GM11168 (cell line): Measurements from ENCODE around the gene SLC39A11.
"Not testable (repeated sequence)": the region's sequence is repeated elsewhere in the genome, so short reads cannot be mapped to it uniquely, and the experiment has no call there.

Experiments
- in situ Hi-C: fragments of 300-500 bp; cut with MboI; formaldehyde crosslinking; loops from one replicate; pipeline ENCODE4 v1.12.0; 2022; ENCODE audit warnings: low sequenced_read_pairs; ENCODE audit not compliant: unreplicated experiment

The SLC39A11 gene

DNA sequence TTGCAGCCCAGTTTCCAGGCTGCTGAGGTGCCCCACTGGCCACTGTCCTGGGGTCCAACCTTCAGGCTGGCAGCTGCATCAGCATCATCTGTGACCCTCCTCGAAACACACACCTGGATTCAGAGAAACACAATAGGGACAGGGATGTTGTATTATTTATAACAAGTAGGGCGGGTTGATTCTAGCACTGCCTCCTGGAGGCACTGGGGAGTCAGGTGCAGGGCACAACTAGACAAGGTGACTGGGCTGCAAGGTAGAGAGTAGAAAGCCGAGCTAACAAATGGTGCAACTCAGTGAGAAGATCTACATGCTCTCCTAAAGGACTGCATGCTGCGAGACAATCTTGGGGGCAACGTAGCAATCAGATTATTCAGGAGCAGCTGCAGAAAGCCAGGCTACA is 317.3 kb downstream of the SLC39A11 start:
- in situ Hi-C loops = no loop called here

GRCh38 chr17:72774236-72774635 is 318.3 kb downstream of the SLC39A11 start:
- in situ Hi-C loops = no loop called here

GRCh38 chr17:72773225-72773624 is 319.3 kb downstream of the SLC39A11 start:
- in situ Hi-C loops = not testable (repeated sequence)

DNA sequence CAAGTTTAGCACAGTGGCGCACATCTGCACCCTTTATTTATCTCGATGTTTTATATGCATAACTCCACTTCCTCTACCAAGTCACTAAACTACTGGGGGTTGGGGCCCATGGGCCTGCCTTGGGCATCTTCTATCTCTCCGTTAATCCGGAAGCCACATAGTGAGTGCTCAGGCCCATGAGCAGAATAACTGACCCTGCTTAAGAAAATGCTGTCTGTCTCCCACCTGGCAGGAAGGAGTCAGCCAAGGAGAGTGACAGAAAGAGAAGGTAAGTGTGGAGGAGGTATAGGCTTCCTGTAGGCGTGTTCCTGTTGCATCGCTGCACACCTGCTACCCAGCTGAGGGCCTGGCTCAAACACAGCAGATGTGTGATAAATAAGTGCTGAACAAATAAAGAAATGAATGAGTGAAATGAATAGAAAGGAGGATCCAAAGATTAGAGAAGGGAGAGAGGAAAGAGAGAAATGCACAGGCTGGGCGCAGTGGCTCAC is 320.1 kb downstream of the SLC39A11 start:
- in situ Hi-C loops = no loop called here

DNA sequence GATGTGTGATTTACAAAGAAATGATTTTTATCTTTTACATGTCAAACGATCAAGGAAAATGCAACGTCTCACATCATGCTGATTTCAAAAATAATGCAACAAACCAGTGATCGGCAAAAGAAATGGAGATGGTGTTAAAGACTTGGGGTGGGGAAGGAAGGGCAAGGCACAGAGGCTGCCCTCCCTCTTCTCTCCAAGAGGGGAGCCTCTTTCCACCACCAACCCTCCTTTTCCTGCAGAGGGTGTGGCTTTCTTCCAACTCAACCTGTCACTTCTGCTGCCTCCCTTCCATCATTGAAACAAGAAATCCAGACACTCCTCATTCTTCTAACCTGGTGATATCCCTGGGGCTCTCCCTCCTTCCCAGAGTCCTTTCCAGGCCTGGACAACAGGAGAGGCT is 320.8 kb downstream of the SLC39A11 start:
- in situ Hi-C loops = no loop called here

DNA sequence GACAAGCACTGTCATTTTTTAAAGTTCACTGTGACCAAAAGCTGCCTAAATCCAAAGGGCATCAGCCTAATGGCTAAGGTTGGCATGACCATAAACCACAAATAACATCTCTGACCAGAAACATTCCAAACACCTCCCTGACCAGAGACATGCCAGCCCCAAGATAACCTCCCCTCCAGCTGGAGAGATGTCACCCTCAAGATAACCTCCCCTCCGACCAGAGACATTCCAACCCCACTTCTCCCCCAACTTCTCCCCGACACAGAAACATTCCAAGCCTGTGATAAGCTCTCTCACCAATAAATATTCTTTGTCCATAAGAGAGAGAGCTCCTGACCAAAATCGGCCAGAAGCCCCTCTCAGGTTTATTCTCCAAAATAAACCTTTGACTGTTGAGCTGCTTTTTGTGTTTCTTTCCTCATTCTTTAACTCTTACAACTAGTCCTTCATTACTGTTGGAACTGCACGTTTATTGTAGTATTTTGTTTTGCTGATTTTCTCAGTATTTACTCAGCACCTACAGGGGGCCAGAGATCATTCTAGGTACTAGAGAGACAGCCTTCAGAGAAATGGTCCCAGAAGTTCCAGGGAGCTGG is 325.6 kb downstream of the SLC39A11 start:
- in situ Hi-C loops = no loop called here

GRCh38 chr17:72765368-72766153 is 326.9 kb downstream of the SLC39A11 start:
- in situ Hi-C loops = no loop called here

DNA sequence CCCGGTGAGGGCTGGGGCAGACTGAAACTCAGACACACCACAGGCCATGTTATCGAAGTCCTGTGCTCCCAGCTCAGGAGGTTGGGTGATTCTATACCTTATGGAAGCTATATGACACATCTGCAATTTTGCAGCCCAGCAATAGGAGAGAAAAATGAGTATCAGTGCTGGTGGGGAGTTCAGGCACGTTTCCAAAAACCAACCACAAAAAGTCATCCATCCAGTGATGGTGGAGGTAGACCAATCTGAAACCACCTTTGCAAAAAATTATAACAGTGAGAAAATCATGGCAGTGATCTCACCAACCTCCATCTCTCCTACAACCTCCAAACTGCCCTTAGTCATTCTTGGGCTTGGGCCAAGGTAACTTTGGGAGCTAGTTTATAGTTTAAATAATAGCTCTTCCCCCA is 327.9 kb downstream of the SLC39A11 start:
- in situ Hi-C loops = no loop called here

DNA sequence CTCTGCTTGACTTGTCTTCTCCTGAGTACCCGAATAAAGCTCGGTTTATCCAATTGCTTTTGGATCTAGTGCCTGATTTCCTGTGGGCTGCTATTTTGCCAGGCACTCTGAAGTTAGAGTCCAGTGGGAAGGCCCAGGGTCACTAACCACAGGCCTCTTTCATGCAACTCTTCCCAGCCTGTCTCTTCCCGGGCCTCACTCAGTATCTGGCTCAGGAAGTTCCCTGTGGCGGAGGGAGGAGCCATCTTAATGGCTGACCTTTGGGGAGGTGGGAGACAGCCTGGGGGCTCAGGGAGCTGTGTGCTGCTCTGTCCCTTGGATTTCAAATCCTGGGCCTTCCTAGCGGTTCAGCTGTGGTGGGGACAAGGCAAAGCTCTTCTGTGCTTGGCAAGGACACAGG is 328.5 kb downstream of the SLC39A11 start:
- in situ Hi-C loops = no loop called here

DNA sequence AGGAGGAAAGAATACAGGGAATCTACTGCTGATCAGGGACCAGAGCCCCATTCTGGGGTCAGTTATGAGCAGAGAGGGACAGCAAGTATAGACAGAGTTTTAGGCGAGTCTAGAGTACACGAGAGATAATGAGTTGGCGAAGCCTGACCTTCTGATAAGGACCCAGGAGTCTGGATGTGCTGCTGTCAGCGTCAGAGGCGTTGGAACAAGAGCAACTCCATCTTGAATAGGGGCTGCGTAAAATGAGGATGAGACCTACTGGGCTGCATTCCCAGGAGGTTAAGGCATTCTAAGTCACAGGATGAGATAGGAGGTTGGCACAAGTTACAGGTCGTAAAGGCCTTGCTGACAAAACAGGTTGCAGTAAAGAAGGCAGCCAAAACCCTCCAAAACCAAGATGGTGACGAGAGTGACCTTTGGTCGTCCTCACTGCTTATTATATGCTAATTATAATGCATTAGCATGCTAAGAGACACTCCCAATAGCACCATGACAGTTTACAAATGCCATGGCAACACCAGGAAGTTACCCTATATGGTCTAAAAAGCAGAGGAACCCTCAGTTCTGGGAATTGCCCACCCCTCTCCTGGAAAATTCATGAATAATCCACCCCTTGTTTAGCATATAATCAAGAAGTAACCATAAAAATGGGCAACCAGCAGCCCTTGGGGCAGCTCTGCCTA is 330.5 kb downstream of the SLC39A11 start:
- in situ Hi-C loops = not testable (repeated sequence)

DNA sequence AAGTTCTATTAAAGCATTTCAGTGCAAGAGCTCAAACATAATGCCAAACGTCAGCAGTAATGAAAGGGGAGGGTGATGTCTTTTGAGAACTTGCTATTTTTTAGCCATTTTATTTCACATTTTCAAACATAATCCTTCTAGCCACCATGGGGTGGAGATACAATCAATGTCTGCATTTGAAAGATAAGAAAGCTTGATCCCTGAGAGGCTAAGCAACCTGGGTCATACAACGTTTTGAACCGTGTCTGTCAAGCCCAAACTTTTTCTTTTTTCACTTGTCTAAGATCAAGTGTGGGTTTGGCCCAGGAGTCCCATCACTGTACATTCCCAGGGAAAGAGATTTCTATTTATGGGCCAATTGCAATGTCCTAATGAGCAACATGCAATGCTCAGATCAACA is 331.1 kb downstream of the SLC39A11 start:
- in situ Hi-C loops = no loop called here

GRCh38 chr17:72760368-72760767 is 332.1 kb downstream of the SLC39A11 start:
- in situ Hi-C loops = no loop called here

GRCh38 chr17:72759301-72759700 is 333.2 kb downstream of the SLC39A11 start:
- in situ Hi-C loops = no loop called here

- in situ Hi-C loops = no loop called here
Measured at GRCh38 chr17:72756256-72756655, 336.2 kb downstream of the SLC39A11 start.

GRCh38 chr17:72754513-72754912 is 338.0 kb downstream of the SLC39A11 start:
- in situ Hi-C loops = no loop called here

- in situ Hi-C loops = no loop called here
Measured at GRCh38 chr17:72751746-72752145, 340.7 kb downstream of the SLC39A11 start.

DNA sequence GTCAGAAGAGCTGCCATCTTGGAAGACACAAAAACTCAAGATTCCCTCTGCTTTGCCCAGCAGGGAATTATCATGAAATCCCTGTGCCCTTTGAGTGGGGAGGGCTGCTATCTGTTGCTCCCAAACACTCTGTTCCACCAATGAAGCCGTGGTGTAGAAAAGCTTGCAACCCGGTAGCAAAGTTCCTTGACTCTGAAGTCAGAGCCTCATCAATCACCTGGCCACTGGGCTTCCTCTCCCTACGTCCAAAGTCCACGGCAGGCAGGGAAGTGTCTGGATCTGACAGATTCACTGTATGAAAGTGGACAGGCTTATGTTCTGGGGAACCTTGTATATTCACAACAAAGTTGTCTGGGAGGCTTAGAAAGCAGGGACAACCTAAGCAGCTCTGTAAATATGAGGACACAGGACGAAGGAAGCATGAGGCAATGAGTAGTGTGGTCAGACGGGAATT is 343.3 kb downstream of the SLC39A11 start:
- in situ Hi-C loops = loop anchor here (25.0 kb wide), 2 partner anchors 438 to 613 kb away; partner anchors contain the start of gene COG1

DNA sequence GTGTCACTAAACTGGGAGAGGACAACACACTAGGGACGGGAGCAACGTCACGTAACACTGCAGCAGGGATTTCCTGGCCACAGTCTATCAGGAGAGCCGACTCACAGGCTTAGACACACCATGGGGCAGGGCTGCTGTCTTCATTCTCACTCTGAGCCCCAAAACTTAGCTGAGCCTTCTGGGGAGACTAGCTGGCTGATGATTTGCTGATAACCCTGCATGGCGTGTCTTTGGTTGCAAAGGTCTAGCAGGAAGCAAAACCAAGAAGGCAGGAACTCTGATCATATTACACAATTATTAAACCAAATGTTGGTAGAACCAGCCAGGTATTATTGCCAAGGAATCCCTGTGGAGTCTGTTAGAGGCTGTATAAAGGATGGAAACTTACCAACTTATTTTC is 345.0 kb downstream of the SLC39A11 start:
- in situ Hi-C loops = loop anchor here (25.0 kb wide), 2 partner anchors 440 to 615 kb away; partner anchors contain the start of gene COG1

DNA sequence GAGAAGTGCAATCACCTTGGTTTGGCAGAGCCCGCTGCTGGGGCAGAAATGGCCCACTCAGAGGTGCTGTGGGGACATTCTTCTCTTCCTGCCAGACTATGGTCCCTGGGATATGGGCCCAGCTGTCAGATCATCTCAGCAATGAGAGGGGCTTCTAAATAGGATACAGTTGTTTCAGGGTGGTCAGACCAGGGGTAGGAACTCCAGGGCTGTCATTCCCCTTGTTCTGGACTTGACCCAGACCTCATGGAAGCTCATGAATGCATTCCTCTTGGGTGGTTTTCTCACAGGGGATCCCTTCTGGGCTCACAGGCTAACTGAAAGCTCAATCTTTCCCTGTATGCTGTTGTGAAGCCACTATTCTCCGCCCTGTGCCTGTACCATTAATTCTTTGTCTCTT is 347.2 kb downstream of the SLC39A11 start:
- in situ Hi-C loops = loop anchor here (25.0 kb wide), 2 partner anchors 442 to 617 kb away; partner anchors contain the start of gene COG1

DNA sequence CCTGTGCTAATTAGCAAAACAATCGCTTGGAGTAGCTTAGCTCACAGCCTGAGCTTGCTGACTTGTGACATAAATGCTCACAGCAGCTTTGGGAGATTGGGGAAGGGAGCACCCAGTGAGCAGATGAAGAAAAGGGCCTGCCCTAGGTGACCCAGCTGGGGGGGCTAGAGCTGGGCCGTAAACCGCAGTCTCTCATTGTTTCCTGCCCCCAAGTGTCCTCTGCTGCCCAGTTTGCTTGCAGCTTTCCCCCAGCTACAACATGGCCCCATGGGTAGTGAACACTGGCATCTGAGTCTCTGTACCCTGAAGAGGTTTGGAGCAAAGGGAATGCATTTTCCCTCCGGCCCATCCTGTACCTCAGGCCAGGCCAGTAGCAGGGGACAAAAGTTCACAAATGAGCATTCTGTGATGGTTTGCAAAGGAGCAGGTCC is 349.4 kb downstream of the SLC39A11 start:
- in situ Hi-C loops = loop anchor here (25.0 kb wide), 2 partner anchors 444 to 619 kb away; partner anchors contain the start of gene COG1
